GM15510 (cell line): ENCODE measurements around the gene HOXC11.

Experiments
- POLR2A ChIP-seq: IDR thresholded peaks from 3 replicates; pipeline ENCODE4 v1.6.1; 2011; ENCODE audit warnings: borderline replicate concordance; ENCODE audit not compliant: insufficient read length; ENCODE audit errors: extremely low read depth

The HOXC11 gene

DNA sequence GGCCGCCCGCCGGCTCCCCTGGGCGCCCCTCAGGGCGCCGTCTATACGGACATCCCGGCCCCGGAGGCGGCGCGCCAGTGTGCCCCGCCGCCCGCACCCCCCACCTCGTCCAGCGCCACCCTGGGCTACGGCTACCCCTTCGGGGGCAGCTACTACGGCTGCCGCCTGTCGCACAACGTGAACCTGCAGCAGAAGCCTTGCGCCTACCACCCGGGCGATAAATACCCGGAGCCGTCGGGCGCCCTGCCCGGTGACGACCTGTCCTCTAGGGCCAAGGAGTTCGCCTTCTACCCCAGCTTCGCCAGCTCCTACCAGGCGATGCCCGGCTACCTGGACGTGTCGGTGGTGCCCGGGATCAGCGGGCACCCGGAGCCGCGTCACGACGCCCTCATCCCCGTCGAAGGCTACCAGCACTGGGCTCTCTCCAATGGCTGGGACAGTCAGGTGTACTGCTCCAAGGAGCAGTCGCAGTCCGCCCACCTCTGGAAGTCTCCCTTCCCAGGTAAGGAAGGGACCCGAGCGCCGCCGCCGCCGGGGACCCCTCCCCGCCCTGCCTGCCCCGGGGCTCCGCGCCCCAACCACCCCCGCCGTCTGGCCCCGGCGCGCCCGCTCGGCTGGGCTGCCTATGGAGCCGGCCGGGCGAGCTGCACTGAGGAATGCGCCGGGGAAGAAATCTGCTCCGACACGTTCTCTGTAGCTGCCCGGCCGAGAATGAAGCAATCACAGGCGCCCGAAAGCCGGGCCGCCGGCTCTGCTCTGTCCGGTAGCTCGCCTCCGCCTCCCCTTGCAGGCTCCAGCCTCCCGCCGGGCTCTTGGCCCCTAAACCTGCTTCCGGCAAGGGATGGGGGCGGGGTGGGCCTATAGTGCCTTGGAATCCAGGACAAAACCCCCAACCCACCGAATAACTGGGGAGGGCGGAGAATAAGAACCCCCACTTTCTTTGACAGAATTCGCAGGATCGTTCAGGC is 33.5 kb upstream of the HOXC11 start:
- no peak for TF ChIP-seq POLR2A

DNA sequence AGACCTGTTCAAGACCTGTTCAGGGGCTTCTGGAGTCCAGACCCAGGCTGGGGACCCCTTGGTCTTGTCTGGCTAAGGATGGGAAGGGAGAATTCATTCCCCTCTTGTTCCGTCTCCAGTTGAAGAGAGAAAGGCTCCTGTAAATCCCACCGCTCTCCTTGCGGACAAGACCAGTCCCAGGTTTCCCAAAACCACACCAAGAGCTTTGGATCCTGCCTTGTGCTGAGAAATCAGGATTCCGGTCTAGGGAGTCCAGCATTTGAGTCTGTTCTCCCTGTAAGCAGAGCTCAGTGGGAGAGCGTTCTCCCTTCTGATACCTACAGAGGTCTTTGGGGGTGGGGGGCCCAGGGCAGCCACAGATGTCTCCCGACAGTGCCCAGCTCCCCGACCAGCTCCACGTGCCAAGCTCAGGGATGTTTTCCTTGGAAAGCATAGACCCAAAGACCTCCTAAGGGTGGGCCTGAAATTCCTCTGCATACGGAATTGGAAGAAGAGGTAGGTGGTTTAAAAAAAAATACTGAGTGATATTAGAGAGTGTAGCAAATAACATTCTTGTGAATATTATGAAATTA is 32.4 kb upstream of the HOXC11 start:
- TF ChIP-seq POLR2A, result no peak

DNA sequence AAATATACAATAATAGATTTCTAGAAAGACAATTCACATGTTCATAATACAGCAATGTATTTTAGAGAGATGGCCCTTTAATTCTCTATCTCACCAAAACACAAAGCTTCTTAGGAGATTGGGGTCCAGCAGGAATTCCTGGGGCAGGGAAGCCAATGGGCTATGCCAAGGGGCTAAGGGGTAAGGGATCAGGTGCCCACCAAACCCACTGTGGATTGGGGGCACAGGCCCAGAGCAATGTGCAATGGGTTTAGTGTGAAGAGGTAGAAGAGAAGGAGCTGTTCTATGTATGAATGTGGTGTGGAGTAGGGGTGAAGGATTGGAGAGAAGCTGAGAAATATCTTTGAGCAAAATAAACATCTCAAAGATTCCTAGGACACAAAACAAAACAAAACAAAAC is 31.7 kb upstream of the HOXC11 start:
- no peak for TF ChIP-seq POLR2A

DNA sequence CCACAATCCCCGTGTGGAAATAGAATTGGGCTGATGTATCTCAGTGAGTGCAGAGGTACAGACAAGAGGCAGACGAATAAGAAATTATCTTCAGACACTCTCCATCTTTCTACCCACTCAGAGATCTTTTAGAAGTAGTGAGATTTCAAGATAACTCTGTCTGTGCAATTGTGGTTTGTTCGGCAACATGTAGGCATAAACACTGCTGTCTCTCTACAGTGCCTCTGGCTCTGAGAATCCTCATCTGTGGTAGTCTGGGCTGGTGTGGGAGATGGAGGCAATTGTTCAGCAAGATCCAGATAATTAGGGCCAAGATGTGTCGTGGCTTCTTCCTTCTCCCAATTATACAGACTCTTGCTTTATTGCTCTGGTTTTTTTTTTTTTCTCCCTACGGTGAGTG is 31.2 kb upstream of the HOXC11 start:
- TF ChIP-seq POLR2A, result no peak

DNA sequence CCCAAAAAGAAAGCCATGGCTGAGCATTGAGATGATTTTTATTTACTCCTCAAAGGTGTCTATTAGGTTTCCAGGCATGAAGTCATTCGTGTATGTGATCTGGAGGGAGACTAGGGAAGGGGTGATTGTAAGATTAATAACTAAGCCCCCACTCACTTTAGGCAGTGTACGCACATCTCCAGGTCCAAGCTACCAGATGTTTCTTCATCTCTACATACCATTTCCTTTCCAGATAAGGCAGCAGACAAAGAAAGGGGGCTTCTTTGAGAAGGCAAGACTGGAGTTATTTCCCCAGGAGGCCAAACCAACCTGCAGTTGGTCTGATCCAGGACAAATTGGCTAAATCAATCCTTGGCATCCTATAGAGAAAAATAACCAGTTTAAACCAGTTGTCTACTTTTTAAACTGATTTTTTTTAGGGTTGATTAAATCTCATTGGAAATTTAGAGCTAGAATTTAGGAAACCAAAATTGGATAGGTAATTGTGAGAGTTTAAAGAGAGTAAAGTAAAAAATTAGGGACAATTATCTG is 30.4 kb upstream of the HOXC11 start:
- TF ChIP-seq POLR2A, result no peak

DNA sequence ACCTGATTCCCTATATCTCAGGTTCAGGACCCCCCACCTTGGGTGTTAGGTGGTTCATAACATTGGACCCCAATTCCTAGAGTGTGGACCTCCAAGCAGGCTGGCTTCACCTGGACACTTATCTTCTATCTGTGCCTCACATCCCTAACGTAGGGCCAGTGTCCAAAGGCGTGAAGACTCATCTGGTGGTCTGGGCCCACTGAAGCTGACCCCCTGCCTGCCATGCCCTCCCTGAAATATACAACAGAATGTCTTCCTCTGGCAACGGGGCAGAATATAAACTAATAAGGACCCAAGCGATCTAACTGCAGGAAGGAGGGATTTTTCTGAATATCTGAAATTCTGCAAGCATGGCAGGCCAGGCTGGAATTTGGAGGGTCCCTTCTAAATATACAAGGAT is 28.7 kb upstream of the HOXC11 start:
- TF ChIP-seq POLR2A, result no peak

DNA sequence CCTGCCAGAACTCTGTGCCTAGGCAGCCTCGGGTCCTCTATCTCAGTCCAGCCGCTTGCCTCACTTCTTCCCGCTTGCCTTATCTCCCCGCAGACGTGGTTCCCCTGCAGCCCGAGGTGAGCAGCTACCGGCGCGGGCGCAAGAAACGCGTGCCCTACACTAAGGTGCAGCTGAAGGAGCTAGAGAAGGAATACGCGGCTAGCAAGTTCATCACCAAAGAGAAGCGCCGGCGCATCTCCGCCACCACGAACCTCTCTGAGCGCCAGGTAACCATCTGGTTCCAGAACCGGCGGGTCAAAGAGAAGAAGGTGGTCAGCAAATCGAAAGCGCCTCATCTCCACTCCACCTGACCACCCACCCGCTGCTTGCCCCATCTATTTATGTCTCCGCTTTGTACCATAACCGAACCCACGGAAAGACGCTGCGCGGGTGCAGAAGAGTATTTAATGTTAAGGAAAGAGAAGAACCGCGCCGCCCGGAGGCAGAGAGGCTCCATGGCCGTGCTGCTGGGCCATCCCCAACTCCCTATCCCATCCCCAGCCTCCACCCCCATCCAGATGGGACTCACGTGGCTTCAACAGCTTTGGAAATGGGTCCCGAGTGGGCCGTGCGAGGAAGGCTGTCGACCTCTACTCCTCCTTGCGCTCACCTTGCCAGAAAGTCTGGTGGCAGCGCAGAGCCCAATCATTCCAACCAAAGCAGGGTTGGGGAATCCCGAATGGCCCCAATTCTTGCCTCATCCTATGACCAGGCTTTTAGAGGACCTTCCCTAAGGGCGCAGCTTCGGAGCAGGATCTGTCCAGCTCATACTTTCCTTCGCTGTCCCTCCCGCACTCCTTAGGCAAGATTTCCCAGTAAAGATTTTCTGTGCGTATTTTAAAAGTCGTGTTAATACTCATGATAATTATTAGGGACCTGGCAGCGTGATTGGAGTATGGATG is 27.7 kb upstream of the HOXC11 start:
- no peak for TF ChIP-seq POLR2A

DNA sequence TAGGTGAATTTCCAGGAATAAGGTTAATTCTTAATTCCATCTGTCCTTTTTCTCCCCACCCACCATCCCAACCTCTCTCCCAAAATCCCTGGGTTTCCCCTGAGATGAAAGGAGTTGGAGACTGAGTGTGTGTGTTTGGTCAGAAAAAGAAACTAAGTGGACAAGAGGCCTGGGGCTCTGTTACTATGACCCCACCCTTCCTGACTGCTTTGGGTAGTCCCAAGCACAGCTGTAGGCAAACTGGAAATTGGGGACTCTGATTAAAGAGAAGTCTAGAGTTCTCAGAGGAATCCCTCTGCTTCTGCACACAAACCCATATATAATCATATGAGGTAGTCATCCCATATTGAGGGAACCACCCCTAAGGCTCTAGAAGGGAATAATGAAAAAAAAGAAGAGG is 25.2 kb upstream of the HOXC11 start:
- TF ChIP-seq POLR2A, result no peak

DNA sequence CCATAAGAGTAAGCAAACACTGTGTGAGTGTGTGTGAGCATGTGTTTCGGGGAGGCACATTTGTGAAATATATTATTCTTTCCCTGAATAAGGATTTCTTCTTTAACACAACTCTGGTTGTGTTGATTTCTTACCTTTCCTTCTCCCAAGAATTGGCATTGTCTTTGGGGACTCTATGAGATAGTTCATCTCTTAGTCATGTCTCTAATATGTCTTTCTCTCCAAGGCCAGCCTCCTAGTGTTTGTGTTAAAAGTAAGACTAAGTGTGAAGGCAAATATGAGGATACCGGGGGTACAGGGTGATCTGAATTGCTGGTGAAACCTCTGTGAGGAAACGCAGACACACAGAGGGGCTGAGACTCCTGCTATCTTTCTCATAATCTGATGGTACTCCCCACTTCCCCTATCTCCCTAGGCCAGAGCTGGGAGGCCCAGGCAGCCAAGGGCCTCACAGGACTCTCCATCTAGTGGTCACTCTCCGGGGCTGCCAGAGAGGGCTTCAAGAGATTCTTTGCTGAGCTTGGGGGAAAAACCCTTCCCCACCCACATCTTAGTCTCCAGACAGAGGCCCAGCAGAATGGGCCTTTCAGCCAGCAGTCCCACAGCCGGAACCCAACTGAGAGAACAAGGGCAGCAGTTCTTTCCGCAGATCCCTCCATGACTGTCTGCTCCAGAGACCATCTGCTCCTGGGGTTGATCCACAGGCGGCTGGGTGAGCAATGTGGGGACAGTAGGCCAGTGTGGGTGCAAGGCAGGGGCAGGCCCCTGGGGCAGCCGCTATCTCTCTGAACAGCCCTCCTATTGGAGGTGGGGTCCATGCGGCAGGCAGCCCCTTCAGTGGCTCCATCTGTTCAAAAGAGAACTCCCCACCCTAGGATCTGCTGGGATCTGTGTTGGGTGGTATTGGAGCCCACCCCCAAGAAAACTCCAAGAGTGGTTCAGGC is 24.0 kb upstream of the HOXC11 start:
- TF ChIP-seq POLR2A, result no peak

DNA sequence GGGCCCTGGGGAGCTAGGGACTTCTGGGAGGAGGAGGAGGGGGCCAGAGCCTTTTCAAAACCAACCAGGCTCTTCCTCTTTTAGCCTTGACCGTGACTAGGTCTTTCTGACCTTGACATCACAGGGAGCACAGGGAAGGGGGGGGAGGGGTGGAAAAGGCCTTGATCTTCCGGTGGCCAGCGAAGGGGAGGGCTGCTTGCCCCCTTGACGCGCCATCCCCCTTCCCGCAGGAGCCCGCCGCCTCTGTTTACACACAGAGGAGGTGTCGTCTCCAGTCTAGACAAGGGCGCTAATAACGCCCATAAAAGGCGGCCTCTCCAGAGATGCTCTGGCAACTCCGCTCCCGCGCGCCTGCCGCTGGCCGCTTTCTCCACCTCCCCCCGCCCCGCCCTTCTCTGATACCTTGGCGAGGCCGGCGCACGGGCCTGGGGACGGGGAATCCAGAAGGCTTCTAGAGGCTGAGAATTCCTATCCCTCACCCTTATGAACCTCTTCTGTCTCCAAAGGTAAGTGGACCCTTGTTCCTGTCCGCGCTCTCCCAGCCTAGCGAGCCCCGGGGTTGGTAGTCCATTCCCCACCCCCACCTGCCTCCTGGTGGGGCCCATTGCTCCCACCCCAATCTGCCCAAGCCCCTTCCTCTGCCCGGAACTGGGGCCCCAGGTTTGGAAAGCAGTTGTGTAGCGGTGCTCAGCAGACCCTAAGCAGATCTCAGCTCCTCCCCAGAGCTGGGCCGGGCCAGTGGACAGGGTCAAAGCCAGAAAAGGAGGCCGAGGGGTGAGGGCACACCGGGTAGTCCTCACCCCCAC is 23.1 kb upstream of the HOXC11 start:
- TF ChIP-seq POLR2A, result no peak

DNA sequence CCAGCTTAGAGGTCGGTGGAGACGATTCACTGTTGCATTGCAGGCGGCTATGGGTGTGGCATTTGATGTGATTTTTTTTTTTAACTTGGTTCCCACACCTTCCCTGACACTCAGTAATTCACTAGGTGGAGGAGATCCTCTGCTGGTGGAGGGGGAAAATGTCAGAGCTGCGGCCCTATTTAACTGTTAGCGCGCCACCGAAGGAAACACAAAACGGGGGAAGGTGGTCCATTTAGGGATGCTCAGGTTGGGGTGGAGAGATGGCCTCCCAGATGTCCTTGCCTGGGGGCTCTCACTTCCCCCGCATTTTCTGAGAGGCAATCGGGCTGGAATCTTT is 22.5 kb upstream of the HOXC11 start:
- TF ChIP-seq POLR2A, result no peak

DNA sequence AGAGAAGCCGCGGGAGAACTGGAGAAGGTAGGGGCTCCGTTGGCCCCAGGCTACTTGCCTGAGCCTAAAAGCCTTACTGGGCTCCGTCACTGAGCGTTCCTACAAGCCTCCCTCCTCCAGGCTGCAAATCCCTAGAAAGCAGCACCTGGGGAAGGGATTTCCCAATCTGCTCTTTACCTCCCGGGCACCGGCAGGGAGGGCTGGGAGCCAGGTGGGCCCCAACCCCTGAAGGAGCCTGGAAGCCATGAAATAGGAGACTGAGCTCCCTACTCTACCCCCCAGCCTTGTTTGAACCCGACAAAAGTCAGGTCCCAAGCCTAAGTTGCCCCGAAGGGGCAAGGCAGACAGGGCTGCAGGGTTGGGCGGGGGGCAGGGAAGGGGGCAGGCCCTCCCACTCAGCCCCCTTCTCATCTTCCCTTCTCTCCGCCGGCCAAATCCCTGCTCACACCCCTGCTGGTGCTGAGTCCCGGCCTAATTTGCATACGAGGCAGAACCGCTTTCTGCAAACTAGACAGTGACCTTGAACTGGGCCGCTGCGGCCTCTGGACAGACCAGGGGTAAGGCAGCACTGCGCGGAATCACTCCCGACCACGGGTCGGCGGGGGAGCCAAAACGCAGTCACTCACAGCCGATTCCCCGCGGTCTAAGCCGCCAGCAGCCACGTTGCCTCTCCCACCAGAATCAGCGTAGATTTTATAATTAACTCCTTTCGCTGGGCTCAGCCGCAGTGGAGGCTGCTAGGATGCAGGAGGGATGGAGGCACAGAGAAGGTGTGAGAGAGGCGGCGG is 21.9 kb upstream of the HOXC11 start:
- no peak for TF ChIP-seq POLR2A
